Neural cell (in vitro differentiated cells): ENCODE data around the gene EMC8. TPM values are rescaled to one million over a fixed set of nuclear protein-coding genes. Genes with fewer than 3 reads are reported as not detected.

ENCODE experiments used
- H2AFZ ChIP-seq: fragments of 200-600, 300-800 bp; sonication (generic), shearing (Covaris generic); 2 replicates; pipeline ENCODE4 v1.6.0; 2014; ENCODE audit warnings: low read depth, mild to moderate bottlenecking, antibody characterized with exemption, low read length, moderate library complexity
- H3F3A ChIP-seq: fragments of 200-600 bp; shearing (Covaris generic); 2 replicates; pipeline ENCODE4 v1.6.1; 2016; ENCODE audit warnings: mild to moderate bottlenecking, moderate library complexity, mixed read lengths, antibody characterized with exemption, low read length; ENCODE audit not compliant: insufficient read depth, poor library complexity, severe bottlenecking
- H3K27ac ChIP-seq: fragments of 200-600, 300-800 bp; sonication (generic), shearing (Covaris generic); 2 replicates; pipeline ENCODE4 v1.5.1; 2014; ENCODE audit warnings: mild to moderate bottlenecking, low read length, moderate library complexity
- H3K27me3 ChIP-seq: fragments of 300-800, 200-600 bp; sonication (generic), shearing (Covaris generic); 2 replicates; pipeline ENCODE4 v1.6.0; 2014; ENCODE audit warnings: mild to moderate bottlenecking, low read depth, low read length, moderate library complexity; ENCODE audit not compliant: insufficient read depth
- H3K36me3 ChIP-seq: fragments of 300-800, 200-600 bp; sonication (generic), shearing (Covaris generic); 2 replicates; pipeline ENCODE4 v1.5.1; 2014; ENCODE audit warnings: mild to moderate bottlenecking, antibody characterized with exemption, low read length, moderate library complexity; ENCODE audit not compliant: insufficient read depth
- H3K4me2 ChIP-seq: fragments of 300-800, 200-600 bp; sonication (generic), shearing (Covaris generic); 2 replicates; pipeline ENCODE4 v1.6.0; 2014; ENCODE audit warnings: mild to moderate bottlenecking, low read length
- H3K4me3 ChIP-seq: fragments of 300-800, 200-600 bp; sonication (generic), shearing (Covaris generic); 2 replicates; pipeline ENCODE4 v1.5.1; 2014; ENCODE audit warnings: mild to moderate bottlenecking, low read length, moderate library complexity
- H3K79me2 ChIP-seq: fragments of 200-600 bp; shearing (Covaris generic); replicated peaks from 2 replicates; pipeline ENCODE4 v1.6.0; 2014; ENCODE audit warnings: mild to moderate bottlenecking, low read length, moderate library complexity; ENCODE audit not compliant: insufficient read depth
- H3K9ac ChIP-seq: fragments of 300-800, 200-600 bp; sonication (generic), shearing (Covaris generic); 2 replicates; pipeline ENCODE4 v1.6.1; 2016; ENCODE audit warnings: mild to moderate bottlenecking, low read length, mixed read lengths
- H3K9me2 ChIP-seq: fragments of 200-600 bp; shearing (Covaris generic); 2 replicates; pipeline ENCODE4 v1.6.1; 2016; ENCODE audit warnings: mild to moderate bottlenecking, low read length, mixed read lengths; ENCODE audit not compliant: insufficient read depth
- H3K9me3 ChIP-seq: fragments of 200-600, 300-800 bp; sonication (generic), shearing (Covaris generic); 2 replicates; pipeline ENCODE4 v1.6.1; 2016; ENCODE audit warnings: mild to moderate bottlenecking, mixed run types, low read length, moderate library complexity, mixed read lengths
- H4K20me1 ChIP-seq: fragments of 200-600 bp; shearing (Covaris generic); 2 replicates; pipeline ENCODE4 v1.6.1; 2016; ENCODE audit warnings: mild to moderate bottlenecking, mixed run types; ENCODE audit not compliant: insufficient read depth
- EP300 ChIP-seq: fragments of 450-650 bp; conservative IDR thresholded peaks from 2 replicates; pipeline ENCODE4 v1.6.1; 2014; ENCODE audit warnings: antibody characterized with exemption, mild to moderate bottlenecking, moderate library complexity; ENCODE audit not compliant: poor library complexity, severe bottlenecking
- EZH2 ChIP-seq: fragments of 200-600, 300-800 bp; shearing (Covaris generic), sonication (generic); IDR thresholded peaks from 2 replicates; pipeline ENCODE4 v1.6.1; 2014; ENCODE audit warnings: antibody characterized with exemption, low read length, borderline replicate concordance, mild to moderate bottlenecking; ENCODE audit not compliant: insufficient read depth, poor library complexity, severe bottlenecking
- MXI1 ChIP-seq: fragments of 450-650 bp; conservative IDR thresholded peaks from 2 replicates; pipeline ENCODE4 v1.6.1; 2014; ENCODE audit warnings: antibody characterized with exemption, mild to moderate bottlenecking; ENCODE audit not compliant: poor library complexity, severe bottlenecking
- POLR2AphosphoS5 ChIP-seq: IDR thresholded peaks from 2 replicates; pipeline ENCODE4 v1.6.1; 2012
- RAD21 ChIP-seq: fragments of 450-650 bp; conservative IDR thresholded peaks from 2 replicates; pipeline ENCODE4 v1.6.1; 2014; ENCODE audit warnings: antibody characterized with exemption, mild to moderate bottlenecking, moderate library complexity
- REST ChIP-seq: IDR thresholded peaks from 2 replicates; pipeline ENCODE4 v1.6.1; 2012; ENCODE audit warnings: borderline replicate concordance
- SMC3 ChIP-seq: fragments of 450-650 bp; conservative IDR thresholded peaks from 2 replicates; pipeline ENCODE4 v1.6.1; 2014; ENCODE audit warnings: antibody characterized with exemption, mild to moderate bottlenecking, moderate library complexity; ENCODE audit not compliant: poor library complexity
- TAF1 ChIP-seq: IDR thresholded peaks from 2 replicates; pipeline ENCODE4 v1.6.1; 2012; ENCODE audit warnings: low read depth
- polyA plus RNA-seq: library from polyadenylated mRNA; depleted of rRNA; stranded (reverse); fragments of >200 nt; gene quantifications from 2 replicates; pipeline ENCODE4 v1.2.3, GENCODE V29; 2014
- TF ChIP-seq, protein P1 (sequence below): fragments of 450-650 bp; IDR thresholded peaks from 2 replicates; pipeline ENCODE4 v1.5.1; 2014; ENCODE audit warnings: antibody characterized with exemption, mild to moderate bottlenecking, moderate library complexity; ENCODE audit not compliant: poor library complexity, severe bottlenecking

The EMC8 gene
- polyA plus RNA-seq, 1 donor from 2014 or later: 38.9 TPM

GRCh38 chr16:85754413-85754812 is 44.9 kb downstream of the EMC8 start:
- Histone ChIP-seq H3K4me3 (no peak overlapping the region), H4K20me1 (no peaks in the 10 kb centered on the region), H3F3A (no peaks in the 10 kb centered on the region), H3K4me2 (no peak overlapping the region), H3K79me2 (no peaks in the 10 kb centered on the region), H3K27ac (no peak overlapping the region), H3K27me3 (peaks cover 30% of the 10 kb centered on the region), H3K9me2 (no peaks in the 10 kb centered on the region), H3K36me3 (no peaks in the 10 kb centered on the region), H3K9ac (no peak overlapping the region), H2AFZ (no peak overlapping the region), H3K9me3 (no peaks in the 10 kb centered on the region)
- TF ChIP-seq POLR2AphosphoS5 (no peak), TAF1 (no peak), EZH2 (no peak), MXI1 (no peak)
- TF ChIP-seq, protein P1, sequence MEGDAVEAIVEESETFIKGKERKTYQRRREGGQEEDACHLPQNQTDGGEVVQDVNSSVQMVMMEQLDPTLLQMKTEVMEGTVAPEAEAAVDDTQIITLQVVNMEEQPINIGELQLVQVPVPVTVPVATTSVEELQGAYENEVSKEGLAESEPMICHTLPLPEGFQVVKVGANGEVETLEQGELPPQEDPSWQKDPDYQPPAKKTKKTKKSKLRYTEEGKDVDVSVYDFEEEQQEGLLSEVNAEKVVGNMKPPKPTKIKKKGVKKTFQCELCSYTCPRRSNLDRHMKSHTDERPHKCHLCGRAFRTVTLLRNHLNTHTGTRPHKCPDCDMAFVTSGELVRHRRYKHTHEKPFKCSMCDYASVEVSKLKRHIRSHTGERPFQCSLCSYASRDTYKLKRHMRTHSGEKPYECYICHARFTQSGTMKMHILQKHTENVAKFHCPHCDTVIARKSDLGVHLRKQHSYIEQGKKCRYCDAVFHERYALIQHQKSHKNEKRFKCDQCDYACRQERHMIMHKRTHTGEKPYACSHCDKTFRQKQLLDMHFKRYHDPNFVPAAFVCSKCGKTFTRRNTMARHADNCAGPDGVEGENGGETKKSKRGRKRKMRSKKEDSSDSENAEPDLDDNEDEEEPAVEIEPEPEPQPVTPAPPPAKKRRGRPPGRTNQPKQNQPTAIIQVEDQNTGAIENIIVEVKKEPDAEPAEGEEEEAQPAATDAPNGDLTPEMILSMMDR: no peak

- no peaks in the 10 kb centered on the region for H4K20me1 ChIP-seq
- no peak overlapping the region for H3K27ac ChIP-seq
- H3K9me3 ChIP-seq: no peaks in the 10 kb centered on the region
- no peaks in the 10 kb centered on the region for H3K79me2 ChIP-seq
- H3K9me2 ChIP-seq: no peaks in the 10 kb centered on the region
- H3K9ac ChIP-seq: no peak overlapping the region
- H3F3A ChIP-seq: no peaks in the 10 kb centered on the region
- peaks cover 33% of the 10 kb centered on the region for H3K27me3 ChIP-seq
- H3K4me2 ChIP-seq: no peak overlapping the region
- H2AFZ ChIP-seq: no peak overlapping the region
- TF ChIP-seq SMC3 (no peak), EP300 (no peak), MXI1 (no peak), TAF1 (no peak), REST (no peak), POLR2AphosphoS5 (no peak), RAD21 (no peak), EZH2 (no peak)
- TF ChIP-seq, protein P1: no peak
- no peaks in the 10 kb centered on the region for H3K36me3 ChIP-seq
- H3K4me3 ChIP-seq: no peak overlapping the region
Measured at GRCh38 chr16:85753976-85754375, 45.4 kb downstream of the EMC8 start.
